ENCODE results near the gene GALNTL6. TPM values are rescaled to one million over a fixed set of nuclear protein-coding genes. Genes with fewer than 3 reads are reported as not detected.

Gene GALNTL6
- total and polyA plus RNA-seq, 7 donors = 0.14 to 2.5 (median 0.42) TPM; not detected in 1

- no peak for DNase-seq
- Histone ChIP-seq H3K4me1 (no peaks in the 10 kb centered on the region), H3K36me3 (no peaks in the 10 kb centered on the region), H3K9me3 (no peaks in the 10 kb centered on the region), H3K4me3 (no peak overlapping the region), H3K27ac (no peak overlapping the region), H3K27me3 (no peaks in the 10 kb centered on the region)
- 98% methylated on average over 1 of the region's 1 CpG for WGBS, 2 donors
- intact Hi-C loops (cut with DNase I) = loop anchor here (2.0 kb wide), 2 partner anchors 144 to 232 kb away; partner anchors contain the start of gene GALNT7
- TF ChIP-seq EP300 (IDR thresholded peaks at IDR 0.05) (no peak), CTCF (IDR thresholded peaks at IDR 0.05) (peak in 3 of 4 experiments; percentile 64 to 75 (median 69))
Observed at GRCh38 chr4:173025131-173025530, 1211.9 kb downstream of the GALNTL6 start.

GRCh38 chr4:173037242-173037641, 1224.0 kb downstream of the GALNTL6 start:
- TF ChIP-seq CTCF (IDR thresholded peaks at IDR 0.05) = no peak
- TF ChIP-seq EP300 (IDR thresholded peaks at IDR 0.05) = no peak
- no peak for TF ChIP-seq POLR2A (IDR thresholded peaks at IDR 0.05)
- TF ChIP-seq POLR2AphosphoS5 (IDR thresholded peaks at IDR 0.05) = no peak
- H3K36me3 ChIP-seq = no peaks in the 10 kb centered on the region
- H3K27ac ChIP-seq = no peak overlapping the region
- DNase-seq = no peak
- peaks cover 0 to 20% (median 11%) of the 10 kb centered on the region in 4 donors for H3K4me1 ChIP-seq
- intact Hi-C loops (cut with DNase I) = no loop called here
- H3K27me3 ChIP-seq = no peaks in the 10 kb centered on the region
- H3K9me3 ChIP-seq = no peaks in the 10 kb centered on the region
- H3K4me3 ChIP-seq = no peak overlapping the region
- WGBS, 2 donors = 70 to 85% methylated on average over 1 of the region's 1 CpG

- intact Hi-C loops (cut with DNase I) = no loop called here
- no peak for DNase-seq
- no peaks in the 10 kb centered on the region for H3K9me3 ChIP-seq
- H3K4me3 ChIP-seq = no peak overlapping the region
- no peak overlapping the region for H3K27ac ChIP-seq
- H3K36me3 ChIP-seq = no peaks in the 10 kb centered on the region
- H3K4me1 ChIP-seq = peaks cover 0 to 20% (median 11%) of the 10 kb centered on the region in 4 donors
- TF ChIP-seq EP300 (IDR thresholded peaks at IDR 0.05) (no peak), POLR2AphosphoS5 (IDR thresholded peaks at IDR 0.05) (no peak), CTCF (IDR thresholded peaks at IDR 0.05) (no peak), POLR2A (IDR thresholded peaks at IDR 0.05) (no peak)
- no peaks in the 10 kb centered on the region for H3K27me3 ChIP-seq
- 19 to 58% methylated on average over 6 of the region's 6 CpGs for WGBS, 2 donors
Observed at GRCh38 chr4:173038192-173038896, 1225.1 kb downstream of the GALNTL6 start.

- no peak for DNase-seq
- 2 to 12% methylated on average over 5 of the region's 5 CpGs for WGBS, 2 donors
Observed at GRCh38 chr4:173039617-173040577, 1226.7 kb downstream of the GALNTL6 start.

More at GRCh38 chr4:173039617-173040577, 1226.7 kb downstream of the GALNTL6 start:
- intact Hi-C loops (cut with DNase I) = no loop called here
- TF ChIP-seq POLR2A (IDR thresholded peaks at IDR 0.05) = no peak
- TF ChIP-seq CTCF (IDR thresholded peaks at IDR 0.05) = no peak
- TF ChIP-seq EP300 (IDR thresholded peaks at IDR 0.05) = no peak
- TF ChIP-seq POLR2AphosphoS5 (IDR thresholded peaks at IDR 0.05) = no peak
- H3K27me3 ChIP-seq = no peaks in the 10 kb centered on the region
- H3K9me3 ChIP-seq = no peaks in the 10 kb centered on the region
- no peak overlapping the region for H3K4me3 ChIP-seq
- H3K27ac ChIP-seq = peak overlapping the region in 1 of 4 donors; percentile 15
- no peaks in the 10 kb centered on the region for H3K36me3 ChIP-seq
- H3K4me1 ChIP-seq = peaks cover 0 to 20% (median 11%) of the 10 kb centered on the region in 4 donors
